ENCODE results near the gene SERPINA9. TPM values are rescaled to one million over a fixed set of nuclear protein-coding genes. Genes with fewer than 3 reads are reported as not detected.
"Not testable (repeated sequence)": the region's sequence is repeated elsewhere in the genome, so short reads cannot be mapped to it uniquely, and the experiment has no call there.

The SERPINA9 gene
- total RNA-seq, 2 experiments from 2014 or later: not detected

- ChIA-PET CTCF (ENCODE audit: unreplicated experiment) (no interaction called here), POLR2A (no interaction called here)
- Histone ChIP-seq H3K36me3 (ENCODE audit: insufficient read depth, low read length) (no peaks in the 10 kb centered on the region), H3K9me3 (ENCODE audit: low read length) (no peaks in the 10 kb centered on the region), H3K9me2 (ENCODE audit: insufficient read depth, low read length) (no peaks in the 10 kb centered on the region), H3K4me3 (ENCODE audit: low read depth, low read length, poor library complexity, severe bottlenecking) (no peak overlapping the region), H3K4me2 (ENCODE audit: low read length) (no peak overlapping the region), H3K79me2 (ENCODE audit: insufficient read depth, low read depth, low read length) (no peaks in the 10 kb centered on the region), H3K27ac (ENCODE audit: low read depth, low read length, poor library complexity, severe bottlenecking) (no peak overlapping the region), H4K20me1 (ENCODE audit: insufficient read depth, low read length) (no peaks in the 10 kb centered on the region), H2AFZ (ENCODE audit: low read length) (no peak overlapping the region), H3K4me1 (ENCODE audit: insufficient read depth, low read length, poor library complexity, severe bottlenecking) (no peaks in the 10 kb centered on the region)
- BruUV-seq (replicated peaks): no TSS peak
- DNase-seq (ENCODE audit: low spot score): no peak
- no peak for TF ChIP-seq CTCF (conservative IDR thresholded peaks at IDR 0.05; ENCODE audit: low read length)
- no peak for TF ChIP-seq EZH2phosphoT487 (IDR thresholded peaks at IDR 0.05; ENCODE audit: borderline replicate concordance, low read depth, low read length)
- intact Hi-C loops (cut with micrococcal nuclease; ENCODE audit: unreplicated experiment): no loop called here
Measured at GRCh38 chr14:94483729-94484275, 7.8 kb upstream of the SERPINA9 start.

GRCh38 chr14:94483071-94483451 is 7.1 kb upstream of the SERPINA9 start:
- H3K4me2 ChIP-seq (ENCODE audit: low read length): no peak overlapping the region
- no peaks in the 10 kb centered on the region for H3K4me1 ChIP-seq (ENCODE audit: insufficient read depth, low read length, poor library complexity, severe bottlenecking)
- no peaks in the 10 kb centered on the region for H3K79me2 ChIP-seq (ENCODE audit: insufficient read depth, low read depth, low read length)
- no peaks in the 10 kb centered on the region for H3K9me3 ChIP-seq (ENCODE audit: low read length)
- H3K36me3 ChIP-seq (ENCODE audit: insufficient read depth, low read length): no peaks in the 10 kb centered on the region
- no peaks in the 10 kb centered on the region for H4K20me1 ChIP-seq (ENCODE audit: insufficient read depth, low read length)
- H2AFZ ChIP-seq (ENCODE audit: low read length): no peak overlapping the region
- BruUV-seq (replicated peaks): no TSS peak
- POLR2A ChIA-PET: no interaction called here
- TF ChIP-seq CTCF (conservative IDR thresholded peaks at IDR 0.05; ENCODE audit: low read length) (no peak), EZH2phosphoT487 (IDR thresholded peaks at IDR 0.05; ENCODE audit: borderline replicate concordance, low read depth, low read length) (no peak)
- DNase-seq (ENCODE audit: low spot score): no peak
- no peaks in the 10 kb centered on the region for H3K9me2 ChIP-seq (ENCODE audit: insufficient read depth, low read length)
- no peak overlapping the region for H3K4me3 ChIP-seq (ENCODE audit: low read depth, low read length, poor library complexity, severe bottlenecking)
- no peak overlapping the region for H3K27ac ChIP-seq (ENCODE audit: low read depth, low read length, poor library complexity, severe bottlenecking)
- intact Hi-C loops (cut with micrococcal nuclease; ENCODE audit: unreplicated experiment): no loop called here
- CTCF ChIA-PET (ENCODE audit: unreplicated experiment): no interaction called here

- H3K27ac ChIP-seq (ENCODE audit: low read depth, low read length, poor library complexity, severe bottlenecking); H3K4me2 ChIP-seq (ENCODE audit: low read length); DNase-seq (ENCODE audit: low spot score); H3K79me2 ChIP-seq (ENCODE audit: insufficient read depth, low read depth, low read length); H3K4me3 ChIP-seq (ENCODE audit: low read depth, low read length, poor library complexity, severe bottlenecking); BruUV-seq (replicated peaks); H3K9me3 ChIP-seq (ENCODE audit: low read length); H3K4me1 ChIP-seq (ENCODE audit: insufficient read depth, low read length, poor library complexity, severe bottlenecking); CTCF ChIA-PET (ENCODE audit: unreplicated experiment); H2AFZ ChIP-seq (ENCODE audit: low read length); POLR2A ChIA-PET; H3K36me3 ChIP-seq (ENCODE audit: insufficient read depth, low read length); H4K20me1 ChIP-seq (ENCODE audit: insufficient read depth, low read length); H3K9me2 ChIP-seq (ENCODE audit: insufficient read depth, low read length); intact Hi-C loops (cut with micrococcal nuclease; ENCODE audit: unreplicated experiment): not testable (repeated sequence)
Measured at GRCh38 chr14:94482132-94483070, 6.4 kb upstream of the SERPINA9 start.
